ENCODE data around the gene MAPK10.

DNA sequence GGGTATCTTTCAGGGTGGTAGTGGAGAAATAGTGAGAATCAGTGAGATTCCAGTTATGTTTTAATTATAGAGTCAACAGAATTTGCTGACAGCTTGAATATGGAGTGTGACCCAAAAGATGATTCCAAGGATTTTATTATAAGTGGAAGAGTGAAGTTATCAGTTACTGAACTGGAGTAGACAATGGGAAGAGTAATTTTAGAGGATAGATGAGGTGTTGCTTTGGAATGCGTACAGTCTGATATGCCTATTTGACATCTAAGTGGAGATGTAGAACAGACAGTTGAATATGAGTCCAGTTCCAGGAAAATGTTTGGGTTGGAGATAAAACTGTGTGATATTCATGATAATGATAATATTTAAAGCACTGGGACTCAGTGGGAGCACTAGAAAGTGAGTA lies 174.2 kb downstream of the MAPK10 start:
- TF ChIP-seq, protein P1, sequence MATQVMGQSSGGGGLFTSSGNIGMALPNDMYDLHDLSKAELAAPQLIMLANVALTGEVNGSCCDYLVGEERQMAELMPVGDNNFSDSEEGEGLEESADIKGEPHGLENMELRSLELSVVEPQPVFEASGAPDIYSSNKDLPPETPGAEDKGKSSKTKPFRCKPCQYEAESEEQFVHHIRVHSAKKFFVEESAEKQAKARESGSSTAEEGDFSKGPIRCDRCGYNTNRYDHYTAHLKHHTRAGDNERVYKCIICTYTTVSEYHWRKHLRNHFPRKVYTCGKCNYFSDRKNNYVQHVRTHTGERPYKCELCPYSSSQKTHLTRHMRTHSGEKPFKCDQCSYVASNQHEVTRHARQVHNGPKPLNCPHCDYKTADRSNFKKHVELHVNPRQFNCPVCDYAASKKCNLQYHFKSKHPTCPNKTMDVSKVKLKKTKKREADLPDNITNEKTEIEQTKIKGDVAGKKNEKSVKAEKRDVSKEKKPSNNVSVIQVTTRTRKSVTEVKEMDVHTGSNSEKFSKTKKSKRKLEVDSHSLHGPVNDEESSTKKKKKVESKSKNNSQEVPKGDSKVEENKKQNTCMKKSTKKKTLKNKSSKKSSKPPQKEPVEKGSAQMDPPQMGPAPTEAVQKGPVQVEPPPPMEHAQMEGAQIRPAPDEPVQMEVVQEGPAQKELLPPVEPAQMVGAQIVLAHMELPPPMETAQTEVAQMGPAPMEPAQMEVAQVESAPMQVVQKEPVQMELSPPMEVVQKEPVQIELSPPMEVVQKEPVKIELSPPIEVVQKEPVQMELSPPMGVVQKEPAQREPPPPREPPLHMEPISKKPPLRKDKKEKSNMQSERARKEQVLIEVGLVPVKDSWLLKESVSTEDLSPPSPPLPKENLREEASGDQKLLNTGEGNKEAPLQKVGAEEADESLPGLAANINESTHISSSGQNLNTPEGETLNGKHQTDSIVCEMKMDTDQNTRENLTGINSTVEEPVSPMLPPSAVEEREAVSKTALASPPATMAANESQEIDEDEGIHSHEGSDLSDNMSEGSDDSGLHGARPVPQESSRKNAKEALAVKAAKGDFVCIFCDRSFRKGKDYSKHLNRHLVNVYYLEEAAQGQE (IDR thresholded peaks at IDR 0.05; ENCODE audit: unreplicated experiment), result no peak
- TF ChIP-seq NANOG (IDR thresholded peaks at IDR 0.05; ENCODE audit: borderline replicate concordance), result no peak
- no peak for TF ChIP-seq EZH2phosphoT487 (IDR thresholded peaks at IDR 0.05; ENCODE audit: unreplicated experiment)
- TF ChIP-seq, protein P2, sequence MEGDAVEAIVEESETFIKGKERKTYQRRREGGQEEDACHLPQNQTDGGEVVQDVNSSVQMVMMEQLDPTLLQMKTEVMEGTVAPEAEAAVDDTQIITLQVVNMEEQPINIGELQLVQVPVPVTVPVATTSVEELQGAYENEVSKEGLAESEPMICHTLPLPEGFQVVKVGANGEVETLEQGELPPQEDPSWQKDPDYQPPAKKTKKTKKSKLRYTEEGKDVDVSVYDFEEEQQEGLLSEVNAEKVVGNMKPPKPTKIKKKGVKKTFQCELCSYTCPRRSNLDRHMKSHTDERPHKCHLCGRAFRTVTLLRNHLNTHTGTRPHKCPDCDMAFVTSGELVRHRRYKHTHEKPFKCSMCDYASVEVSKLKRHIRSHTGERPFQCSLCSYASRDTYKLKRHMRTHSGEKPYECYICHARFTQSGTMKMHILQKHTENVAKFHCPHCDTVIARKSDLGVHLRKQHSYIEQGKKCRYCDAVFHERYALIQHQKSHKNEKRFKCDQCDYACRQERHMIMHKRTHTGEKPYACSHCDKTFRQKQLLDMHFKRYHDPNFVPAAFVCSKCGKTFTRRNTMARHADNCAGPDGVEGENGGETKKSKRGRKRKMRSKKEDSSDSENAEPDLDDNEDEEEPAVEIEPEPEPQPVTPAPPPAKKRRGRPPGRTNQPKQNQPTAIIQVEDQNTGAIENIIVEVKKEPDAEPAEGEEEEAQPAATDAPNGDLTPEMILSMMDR (conservative IDR thresholded peaks at IDR 0.05; ENCODE audit: low read depth in 2 of 2), result no peak

All from GM23338 (cell line).